ES-I3 (cell line): ENCODE measurements around the gene CD5L.

Experiments
- H3K36me3 ChIP-seq: 2 replicates; pipeline ENCODE4 v1.6.1; 2013; ENCODE audit warnings: mild to moderate bottlenecking, low read length, control low read depth, moderate library complexity; ENCODE audit not compliant: insufficient read depth
- H3K4me1 ChIP-seq: 2 replicates; pipeline ENCODE4 v1.6.1; 2013; ENCODE audit warnings: mild to moderate bottlenecking, control low read depth, low read length; ENCODE audit not compliant: insufficient read depth
- H3K9ac ChIP-seq: 2 replicates; pipeline ENCODE4 v1.6.1; 2013; ENCODE audit warnings: low read depth, mild to moderate bottlenecking, low read length, moderate library complexity
- H3K9me3 ChIP-seq: 2 replicates; pipeline ENCODE4 v1.6.1; 2013; ENCODE audit warnings: mild to moderate bottlenecking, low read length, moderate library complexity; ENCODE audit not compliant: control insufficient read depth, insufficient read depth

CD5L gene

DNA sequence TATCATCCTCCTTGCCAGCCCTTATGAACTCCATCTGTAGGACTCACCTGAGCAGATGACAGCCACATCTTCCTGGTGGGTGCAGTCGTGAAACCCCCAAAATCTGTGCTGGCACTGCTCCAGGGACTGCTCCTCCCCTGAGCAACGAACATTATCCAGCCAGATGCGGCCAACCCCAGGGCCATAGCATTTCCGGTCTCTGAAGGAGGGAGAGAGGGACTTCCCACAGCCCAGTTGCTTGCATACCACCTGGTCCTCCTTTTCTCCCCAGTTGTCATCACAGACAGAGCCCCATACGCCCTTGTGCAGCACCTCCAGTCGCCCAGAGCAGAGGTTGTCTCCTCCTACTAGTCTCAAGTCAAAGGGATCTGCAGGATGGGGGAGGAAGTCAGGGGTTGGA is 8.5 kb downstream of the CD5L start:
- H3K4me1 ChIP-seq: no peaks in the 10 kb centered on the region
- H3K9ac ChIP-seq: no peak overlapping the region
- no peaks in the 10 kb centered on the region for H3K36me3 ChIP-seq
- no peaks in the 10 kb centered on the region for H3K9me3 ChIP-seq

- H3K4me1 ChIP-seq: no peaks in the 10 kb centered on the region
Measured at GRCh38 chr1:157831968-157832626, 9.5 kb downstream of the CD5L start.

GRCh38 chr1:157830887-157831286 is 10.7 kb downstream of the CD5L start:
- Histone ChIP-seq H3K36me3 (no peaks in the 10 kb centered on the region), H3K4me1 (no peaks in the 10 kb centered on the region), H3K9ac (no peak overlapping the region), H3K9me3 (no peaks in the 10 kb centered on the region)

More at GRCh38 chr1:157831968-157832626, 9.5 kb downstream of the CD5L start:
- H3K9me3 ChIP-seq: no peaks in the 10 kb centered on the region
- H3K36me3 ChIP-seq: no peaks in the 10 kb centered on the region
- H3K9ac ChIP-seq: no peak overlapping the region

DNA sequence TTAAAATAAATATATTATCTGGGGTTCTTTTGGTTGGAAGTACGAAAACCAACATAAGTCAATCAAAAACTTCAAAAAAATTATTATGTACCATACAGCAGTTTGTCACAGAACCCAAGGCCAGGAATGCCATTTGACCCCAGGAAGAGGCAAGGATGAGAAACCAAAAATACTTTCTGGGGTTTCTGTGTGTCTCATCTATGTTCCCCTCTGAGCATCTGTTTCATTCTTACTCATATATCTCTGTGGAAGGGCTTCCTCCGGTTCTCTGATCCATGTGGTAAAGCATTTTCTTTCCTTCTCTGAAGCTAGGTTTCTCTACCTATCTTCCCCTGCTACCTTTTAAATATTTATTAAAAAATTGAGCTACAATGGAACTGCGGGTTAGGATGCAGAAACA is 11.9 kb downstream of the CD5L start:
- no peaks in the 10 kb centered on the region for H3K36me3 ChIP-seq

DNA sequence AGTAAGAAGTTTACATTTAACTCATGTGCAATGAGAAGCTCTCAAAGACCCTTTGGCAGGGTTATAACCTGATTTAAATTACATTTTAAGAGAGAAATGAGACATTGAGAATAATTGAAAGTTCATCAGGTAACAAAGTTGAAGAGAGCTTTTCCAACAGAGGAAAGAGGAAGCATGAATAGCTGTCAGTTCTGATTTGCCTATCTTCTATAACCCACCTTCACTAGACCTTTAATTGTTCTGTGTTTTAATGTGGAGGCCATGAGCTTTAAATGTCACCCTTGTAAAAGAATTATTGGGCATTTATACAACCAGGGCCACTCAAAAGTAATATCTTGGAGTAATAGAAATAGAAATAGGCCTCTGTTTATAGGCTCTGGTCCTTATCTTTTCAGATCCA is 12.4 kb downstream of the CD5L start:
- H3K36me3 ChIP-seq: no peaks in the 10 kb centered on the region
- H3K9ac ChIP-seq: no peak overlapping the region
- no peaks in the 10 kb centered on the region for H3K9me3 ChIP-seq
- no peaks in the 10 kb centered on the region for H3K4me1 ChIP-seq

More for the DNA sequence above, 11.9 kb downstream of the CD5L start:
- Histone ChIP-seq H3K4me1 (no peaks in the 10 kb centered on the region), H3K9ac (no peak overlapping the region), H3K9me3 (no peaks in the 10 kb centered on the region)

DNA sequence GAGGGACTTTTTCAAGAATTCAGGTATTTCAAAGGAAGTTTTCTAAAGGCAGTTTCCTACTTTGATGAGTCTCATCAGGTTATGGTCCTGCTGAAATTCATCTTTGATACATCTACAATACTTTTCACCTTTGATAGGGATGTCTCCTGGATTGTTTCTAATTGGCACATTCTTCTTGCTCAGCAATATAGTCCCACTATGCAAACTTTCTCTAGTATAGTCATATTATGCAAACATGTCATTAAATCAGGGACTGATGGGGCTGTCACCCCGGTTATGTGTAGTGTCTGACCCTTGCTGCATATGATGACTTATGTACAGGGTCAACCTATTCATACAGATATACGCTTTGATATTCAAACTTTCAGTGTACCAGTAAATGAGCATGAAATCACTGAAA is 21.3 kb downstream of the CD5L start:
- Histone ChIP-seq H3K9ac (no peak overlapping the region), H3K9me3 (no peaks in the 10 kb centered on the region), H3K4me1 (no peaks in the 10 kb centered on the region), H3K36me3 (no peaks in the 10 kb centered on the region)

- no peaks in the 10 kb centered on the region for H3K36me3 ChIP-seq
- H3K9ac ChIP-seq: no peak within 1 kb of the TSS
- no peaks in the 10 kb centered on the region for H3K9me3 ChIP-seq
- H3K4me1 ChIP-seq: no peaks in the 10 kb centered on the region
Measured at GRCh38 chr1:157819896-157820295, 21.7 kb downstream of the CD5L start, which contains the start of gene FCRL1. FCRL1 (minus strand) TSS chr1:157820120; CDS start chr1:157820037, 83 bp downstream.

GRCh38 chr1:157819215-157819614 is 22.4 kb downstream of the CD5L start:
- Histone ChIP-seq H3K36me3 (no peaks in the 10 kb centered on the region), H3K4me1 (no peaks in the 10 kb centered on the region), H3K9ac (no peak overlapping the region), H3K9me3 (no peaks in the 10 kb centered on the region)

DNA sequence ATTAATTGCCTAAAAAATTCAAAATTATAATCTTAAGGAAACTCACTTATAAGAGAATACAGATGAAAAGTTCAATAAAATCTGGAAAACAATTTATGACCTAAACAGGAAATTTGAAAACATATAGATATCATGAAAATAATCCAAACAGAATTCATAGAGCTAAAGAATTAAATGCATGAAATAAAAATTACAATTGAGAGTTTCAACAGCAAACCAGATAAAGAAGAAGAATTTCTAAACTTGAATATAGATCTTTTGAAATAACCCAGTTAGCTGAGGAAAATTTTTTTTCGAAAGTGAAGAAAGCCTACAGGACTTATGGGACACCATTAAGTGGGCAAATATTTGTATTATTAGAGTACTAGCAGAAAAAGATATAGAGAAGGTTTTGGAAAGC is 28.3 kb downstream of the CD5L start:
- H3K9ac ChIP-seq: no peak overlapping the region
- no peaks in the 10 kb centered on the region for H3K9me3 ChIP-seq
- no peaks in the 10 kb centered on the region for H3K4me1 ChIP-seq
- H3K36me3 ChIP-seq: no peaks in the 10 kb centered on the region

GRCh38 chr1:157806431-157807149 is 35.0 kb downstream of the CD5L start:
- no peaks in the 10 kb centered on the region for H3K4me1 ChIP-seq
- no peak overlapping the region for H3K9ac ChIP-seq
- no peaks in the 10 kb centered on the region for H3K9me3 ChIP-seq
- H3K36me3 ChIP-seq: no peaks in the 10 kb centered on the region

DNA sequence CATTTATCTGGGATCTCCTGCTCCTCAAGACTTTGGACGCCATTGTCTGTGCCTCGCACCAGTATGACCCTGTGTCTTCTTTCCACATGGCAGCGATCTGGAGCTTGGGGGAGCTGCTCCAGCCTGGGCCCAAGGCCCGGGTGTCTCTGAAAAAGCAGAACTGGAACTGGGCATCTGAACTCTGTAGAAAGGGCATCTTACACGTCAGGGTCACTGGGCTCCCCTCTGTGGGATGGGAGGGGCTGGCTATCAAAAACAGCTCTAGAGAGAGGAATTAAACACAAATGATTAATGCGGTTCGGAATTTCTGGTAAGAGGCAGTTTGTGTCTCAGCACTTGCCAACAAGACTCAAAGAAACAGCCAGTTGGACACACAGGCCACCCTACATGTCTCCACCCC is 37.8 kb downstream of the CD5L start:
- H3K36me3 ChIP-seq: no peaks in the 10 kb centered on the region
- H3K4me1 ChIP-seq: no peaks in the 10 kb centered on the region
- H3K9ac ChIP-seq: no peak overlapping the region
- no peaks in the 10 kb centered on the region for H3K9me3 ChIP-seq

GRCh38 chr1:157799996-157800395 is 41.6 kb downstream of the CD5L start:
- Histone ChIP-seq H3K9me3 (no peaks in the 10 kb centered on the region), H3K4me1 (no peaks in the 10 kb centered on the region), H3K36me3 (no peaks in the 10 kb centered on the region), H3K9ac (no peak overlapping the region)

DNA sequence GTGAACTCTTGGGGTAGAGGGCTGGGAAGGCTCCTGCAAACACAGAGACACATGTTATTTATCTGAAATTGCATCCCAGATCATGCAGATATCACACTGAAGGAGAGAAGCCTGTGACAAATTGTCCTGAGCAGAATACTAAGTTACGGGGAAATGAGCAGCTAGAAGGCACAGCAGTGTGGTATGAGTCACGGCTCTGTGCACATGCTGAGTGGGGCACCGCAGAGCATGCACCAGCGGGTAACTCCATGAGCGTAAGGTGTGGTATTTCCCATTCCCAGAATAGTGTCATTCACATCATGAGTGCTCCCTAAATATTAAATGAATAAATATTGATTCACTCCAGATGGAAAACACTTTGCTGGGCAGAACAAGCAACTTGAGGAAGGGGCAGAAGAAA is 43.4 kb downstream of the CD5L start:
- Histone ChIP-seq H3K4me1 (no peaks in the 10 kb centered on the region), H3K9me3 (no peaks in the 10 kb centered on the region; the same call in 1 of the 2 replicates), H3K9ac (no peak overlapping the region), H3K36me3 (no peaks in the 10 kb centered on the region)

- no peaks in the 10 kb centered on the region for H3K36me3 ChIP-seq
- H3K4me1 ChIP-seq: no peaks in the 10 kb centered on the region
- no peak overlapping the region for H3K9ac ChIP-seq
- H3K9me3 ChIP-seq: no peaks in the 10 kb centered on the region
Measured at GRCh38 chr1:157785248-157785647, 56.4 kb downstream of the CD5L start.

GRCh38 chr1:157784801-157785200 is 56.8 kb downstream of the CD5L start:
- no peak overlapping the region for H3K9ac ChIP-seq
- no peaks in the 10 kb centered on the region for H3K4me1 ChIP-seq
- no peaks in the 10 kb centered on the region for H3K36me3 ChIP-seq
- H3K9me3 ChIP-seq: no peaks in the 10 kb centered on the region
